Activated CD4-positive, CD25-positive, alpha-beta regulatory T cell treated with anti-CD3 and anti-CD28 coated beads, Interleukin-2, amount 50 U/mL, for 72 hours (primary cell): ENCODE results near the gene TMEM92.
"Not testable (repeated sequence)": the region's sequence is repeated elsewhere in the genome, so short reads cannot be mapped to it uniquely, and the experiment has no call there.

Experiments
- DNase-seq: peaks from one replicate; pipeline ENCODE4 v3.0.0; 2021

The TMEM92 gene

GRCh38 chr17:50262001-50262794, 12.1 kb upstream of the TMEM92 start:
- no peak for DNase-seq

- DNase-seq: no peak
Observed at GRCh38 chr17:50263331-50264262, 10.7 kb upstream of the TMEM92 start.

- no peak for DNase-seq
Observed at GRCh38 chr17:50264263-50265113, 9.8 kb upstream of the TMEM92 start.

- DNase-seq: no peak
Observed at GRCh38 chr17:50265212-50265611, 9.1 kb upstream of the TMEM92 start.

- DNase-seq: no peak
Observed at GRCh38 chr17:50265690-50266315, 8.5 kb upstream of the TMEM92 start.

- DNase-seq: no peak
Observed at GRCh38 chr17:50266384-50267073, 7.7 kb upstream of the TMEM92 start.

- DNase-seq: no peak
Observed at GRCh38 chr17:50267074-50267841, 7.0 kb upstream of the TMEM92 start.

GRCh38 chr17:50268026-50268425, 6.2 kb upstream of the TMEM92 start:
- peak; percentile 24 for DNase-seq

GRCh38 chr17:50268743-50269275, 5.5 kb upstream of the TMEM92 start:
- DNase-seq: peak; percentile 4

GRCh38 chr17:50269477-50270434, 4.5 kb upstream of the TMEM92 start:
- DNase-seq: peak; percentile 67

GRCh38 chr17:50270435-50271362, 3.6 kb upstream of the TMEM92 start:
- no peak for DNase-seq

- DNase-seq: not testable (repeated sequence)
Observed at GRCh38 chr17:50271363-50271750, 2.9 kb upstream of the TMEM92 start.

GRCh38 chr17:50272246-50272645, 2.0 kb upstream of the TMEM92 start:
- no peak for DNase-seq

GRCh38 chr17:50272711-50273653, 1.3 kb upstream of the TMEM92 start:
- DNase-seq: peak; percentile 69

GRCh38 chr17:50273654-50274040, 619 bp upstream of the TMEM92 start:
- no peak for DNase-seq

GRCh38 chr17:50274897-50275221, 593 bp downstream of the TMEM92 start:
- DNase-seq: no peak

GRCh38 chr17:50275279-50275678, 1.0 kb downstream of the TMEM92 start:
- no peak for DNase-seq
